ENCODE results near the gene TMEM242.

DNA sequence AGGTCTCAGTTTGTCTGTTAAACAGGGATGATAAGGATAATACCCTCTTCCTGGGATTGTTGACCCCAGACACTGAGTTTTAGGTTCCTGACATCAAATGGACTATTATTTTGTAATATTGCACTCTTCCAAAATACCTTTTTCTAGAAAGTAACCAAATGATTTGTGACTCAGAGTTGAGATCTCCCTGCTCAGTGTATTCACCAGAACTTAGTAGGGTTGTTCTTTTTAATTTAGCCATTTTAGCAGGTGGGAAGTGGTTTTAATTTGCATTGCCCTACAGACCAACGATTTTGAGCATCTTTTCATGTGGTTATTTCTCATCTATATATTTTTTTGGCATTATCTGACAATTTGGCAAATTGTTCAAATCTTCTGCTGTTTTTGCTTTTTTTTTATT is 75.1 kb downstream of the TMEM242 start:
- no peak for TF ChIP-seq EZH2 (IDR thresholded peaks at IDR 0.05; ENCODE audit: insufficient read depth, poor library complexity, severe bottlenecking)
- TF ChIP-seq EZH2phosphoT487 (IDR thresholded peaks at IDR 0.05; ENCODE audit: insufficient read depth, low read depth): no peak
